ENCODE data around the gene MZF1.

DNA sequence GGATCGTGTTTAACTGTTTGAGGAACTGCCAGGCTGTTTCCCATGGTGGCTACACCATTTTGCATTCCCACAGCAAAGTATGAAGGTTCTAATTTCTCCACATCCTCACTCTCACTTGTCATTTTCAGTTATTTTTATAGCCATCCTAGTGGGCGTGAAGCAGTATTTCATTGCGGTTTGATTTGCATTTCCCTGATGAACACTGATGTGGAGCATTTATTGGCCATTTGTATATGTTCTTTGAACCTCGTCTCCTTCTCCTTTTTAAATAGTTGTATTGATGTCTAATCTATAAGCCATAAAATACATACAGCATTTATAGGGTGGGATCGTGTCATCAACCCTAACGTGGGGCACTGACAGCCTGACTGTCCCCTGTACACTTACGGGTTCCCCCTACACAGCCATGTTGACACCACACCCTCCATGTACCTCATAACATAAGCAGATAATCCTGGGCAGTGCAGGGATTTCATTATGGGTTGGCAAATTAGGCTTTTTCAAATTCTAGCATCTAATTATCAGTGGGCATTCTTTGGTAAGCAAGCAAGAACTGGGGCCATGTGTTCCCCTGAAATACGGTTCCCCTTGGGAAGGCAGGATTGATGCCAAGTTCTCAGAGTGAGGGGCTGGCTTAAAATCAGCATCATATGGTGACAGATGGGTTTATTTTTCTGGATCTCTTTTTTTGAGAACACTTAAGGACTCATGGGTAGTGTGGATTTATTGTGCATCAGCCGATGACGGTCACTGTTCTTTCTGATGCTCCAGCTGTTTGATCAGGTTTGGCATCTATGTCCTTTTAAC is 41.9 kb downstream of the MZF1 start:
- TF ChIP-seq SIN3A (IDR thresholded peaks at IDR 0.05; ENCODE audit: low read depth, low read length) = no peak
- TF ChIP-seq, protein P1, sequence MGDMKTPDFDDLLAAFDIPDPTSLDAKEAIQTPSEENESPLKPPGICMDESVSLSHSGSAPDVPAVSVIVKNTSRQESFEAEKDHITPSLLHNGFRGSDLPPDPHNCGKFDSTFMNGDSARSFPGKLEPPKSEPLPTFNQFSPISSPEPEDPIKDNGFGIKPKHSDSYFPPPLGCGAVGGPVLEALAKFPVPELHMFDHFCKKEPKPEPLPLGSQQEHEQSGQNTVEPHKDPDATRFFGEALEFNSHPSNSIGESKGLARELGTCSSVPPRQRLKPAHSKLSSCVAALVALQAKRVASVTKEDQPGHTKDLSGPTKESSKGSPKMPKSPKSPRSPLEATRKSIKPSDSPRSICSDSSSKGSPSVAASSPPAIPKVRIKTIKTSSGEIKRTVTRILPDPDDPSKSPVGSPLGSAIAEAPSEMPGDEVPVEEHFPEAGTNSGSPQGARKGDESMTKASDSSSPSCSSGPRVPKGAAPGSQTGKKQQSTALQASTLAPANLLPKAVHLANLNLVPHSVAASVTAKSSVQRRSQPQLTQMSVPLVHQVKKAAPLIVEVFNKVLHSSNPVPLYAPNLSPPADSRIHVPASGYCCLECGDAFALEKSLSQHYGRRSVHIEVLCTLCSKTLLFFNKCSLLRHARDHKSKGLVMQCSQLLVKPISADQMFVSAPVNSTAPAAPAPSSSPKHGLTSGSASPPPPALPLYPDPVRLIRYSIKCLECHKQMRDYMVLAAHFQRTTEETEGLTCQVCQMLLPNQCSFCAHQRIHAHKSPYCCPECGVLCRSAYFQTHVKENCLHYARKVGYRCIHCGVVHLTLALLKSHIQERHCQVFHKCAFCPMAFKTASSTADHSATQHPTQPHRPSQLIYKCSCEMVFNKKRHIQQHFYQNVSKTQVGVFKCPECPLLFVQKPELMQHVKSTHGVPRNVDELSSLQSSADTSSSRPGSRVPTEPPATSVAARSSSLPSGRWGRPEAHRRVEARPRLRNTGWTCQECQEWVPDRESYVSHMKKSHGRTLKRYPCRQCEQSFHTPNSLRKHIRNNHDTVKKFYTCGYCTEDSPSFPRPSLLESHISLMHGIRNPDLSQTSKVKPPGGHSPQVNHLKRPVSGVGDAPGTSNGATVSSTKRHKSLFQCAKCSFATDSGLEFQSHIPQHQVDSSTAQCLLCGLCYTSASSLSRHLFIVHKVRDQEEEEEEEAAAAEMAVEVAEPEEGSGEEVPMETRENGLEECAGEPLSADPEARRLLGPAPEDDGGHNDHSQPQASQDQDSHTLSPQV (IDR thresholded peaks at IDR 0.05) = no peak
- no peak for TF ChIP-seq TCF12 (IDR thresholded peaks at IDR 0.05; ENCODE audit: low read depth, low read length)
- no peak for TF ChIP-seq TCF7 (IDR thresholded peaks at IDR 0.05; ENCODE audit: borderline replicate concordance)
- TF ChIP-seq, protein P2, sequence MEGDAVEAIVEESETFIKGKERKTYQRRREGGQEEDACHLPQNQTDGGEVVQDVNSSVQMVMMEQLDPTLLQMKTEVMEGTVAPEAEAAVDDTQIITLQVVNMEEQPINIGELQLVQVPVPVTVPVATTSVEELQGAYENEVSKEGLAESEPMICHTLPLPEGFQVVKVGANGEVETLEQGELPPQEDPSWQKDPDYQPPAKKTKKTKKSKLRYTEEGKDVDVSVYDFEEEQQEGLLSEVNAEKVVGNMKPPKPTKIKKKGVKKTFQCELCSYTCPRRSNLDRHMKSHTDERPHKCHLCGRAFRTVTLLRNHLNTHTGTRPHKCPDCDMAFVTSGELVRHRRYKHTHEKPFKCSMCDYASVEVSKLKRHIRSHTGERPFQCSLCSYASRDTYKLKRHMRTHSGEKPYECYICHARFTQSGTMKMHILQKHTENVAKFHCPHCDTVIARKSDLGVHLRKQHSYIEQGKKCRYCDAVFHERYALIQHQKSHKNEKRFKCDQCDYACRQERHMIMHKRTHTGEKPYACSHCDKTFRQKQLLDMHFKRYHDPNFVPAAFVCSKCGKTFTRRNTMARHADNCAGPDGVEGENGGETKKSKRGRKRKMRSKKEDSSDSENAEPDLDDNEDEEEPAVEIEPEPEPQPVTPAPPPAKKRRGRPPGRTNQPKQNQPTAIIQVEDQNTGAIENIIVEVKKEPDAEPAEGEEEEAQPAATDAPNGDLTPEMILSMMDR (IDR thresholded peaks at IDR 0.05 in 2 of 3, conservative IDR thresholded peaks at IDR 0.05 in 1 of 3; ENCODE audit: control insufficient read depth in 2 of 3, extremely low read depth in 1 of 3, insufficient read depth in 1 of 3, low read depth in 3 of 3, low read length in 3 of 3) = no peak
- no peak for TF ChIP-seq POLR2A (IDR thresholded peaks at IDR 0.05; ENCODE audit: low read depth, low read length)
